SK-N-SH (cell line): ENCODE results near the gene EIPR1. TPM values are rescaled to one million over a fixed set of nuclear protein-coding genes. Genes with fewer than 3 reads are reported as not detected.

Experiments used
- CTCF ChIA-PET: fragments of 300-600, 350-600 bp; formaldehyde crosslinking; extraction: SDS; loops from one replicate; lab custom pipeline; 2021; lab: Yijun Ruan, JAX
- POLR2A ChIA-PET: fragments of 350-600 bp; sonication (Branson Sonifier 250); formaldehyde crosslinking; extraction: SDS; loops from one replicate; lab custom pipeline; 2020; ENCODE audit warnings: antibody characterized with exemption, inconsistent platforms; lab: Yijun Ruan, JAX
- DNase-seq: peaks from one replicate; pipeline ENCODE4 v3.0.0; 2012
- H2AFZ ChIP-seq: fragments of 200-600 bp; sonication (generic); 2 replicates; pipeline ENCODE4 v1.8.1; 2016; ENCODE audit warnings: antibody characterized with exemption, mild to moderate bottlenecking, low read depth
- H3F3A ChIP-seq: fragments of 200-600 bp; sonication (generic); replicated peaks from 2 replicates; pipeline ENCODE3; 2016; ENCODE audit warnings: antibody characterized with exemption, mild to moderate bottlenecking; ENCODE audit not compliant: insufficient read depth
- H3K27ac ChIP-seq, 2 experiments: fragments of 200-500 bp in 1 of 2; fragments of 200-600 bp in 1 of 2; sonication (Bioruptor generic) in 1 of 2; sonication (generic), shearing (Covaris generic) in 1 of 2; 2 replicates each; pipeline versions ENCODE4 v1.5.1 to v1.6.1; 2014 to 2016; ENCODE audit warnings: low read depth in 2 of 2, inconsistent platforms in 1 of 2, low read length in 1 of 2, mild to moderate bottlenecking in 1 of 2, mixed read lengths in 1 of 2
- H3K27me3 ChIP-seq: fragments of 200-600 bp; sonication (generic), shearing (Covaris generic); 2 replicates; pipeline ENCODE4 v1.6.1; 2016; ENCODE audit warnings: mixed run types; ENCODE audit not compliant: insufficient read depth
- H3K36me3 ChIP-seq, 2 experiments: fragments of 200-500 bp in 1 of 2; fragments of 200-600 bp in 1 of 2; sonication (Bioruptor generic) in 1 of 2; sonication (generic) in 1 of 2; replicated peaks in 1 of 2; 2 replicates each; pipeline versions ENCODE3 to v1.5.1; 2014 to 2016; ENCODE audit warnings: low read length in 1 of 2, mild to moderate bottlenecking in 1 of 2; ENCODE audit not compliant: insufficient read depth in 2 of 2, control insufficient read depth in 1 of 2
- H3K4me1 ChIP-seq, 2 experiments: fragments of 200-500 bp in 1 of 2; fragments of 200-600 bp in 1 of 2; sonication (Bioruptor generic) in 1 of 2; sonication (generic), shearing (Covaris generic) in 1 of 2; 2 replicates each; pipeline versions ENCODE4 v1.5.1 to v1.6.1; 2014 to 2016; ENCODE audit warnings: low read depth in 1 of 2, low read length in 1 of 2, mixed run types in 1 of 2; ENCODE audit not compliant: insufficient read depth in 2 of 2, control insufficient read depth in 1 of 2
- H3K4me2 ChIP-seq: fragments of 200-600 bp; sonication (generic), shearing (Covaris generic); 2 replicates; pipeline ENCODE4 v1.6.1; 2017; ENCODE audit warnings: mixed run types
- H3K4me3 ChIP-seq, 2 experiments: fragments of 200-500 bp in 1 of 2; fragments of 200-600 bp in 1 of 2; sonication (Bioruptor generic) in 1 of 2; sonication (generic), shearing (Covaris generic) in 1 of 2; 2 replicates each; pipeline versions ENCODE4 v1.5.1 to v1.8.1; 2014 to 2016; ENCODE audit warnings: low read depth in 2 of 2, inconsistent platforms in 1 of 2, low read length in 1 of 2, mild to moderate bottlenecking in 1 of 2, mixed read lengths in 1 of 2, moderate library complexity in 1 of 2
- H3K79me2 ChIP-seq: fragments of 200-600 bp; sonication (generic); 2 replicates; pipeline ENCODE4 v1.8.1; 2017; ENCODE audit warnings: mild to moderate bottlenecking; ENCODE audit not compliant: insufficient read depth
- H3K9ac ChIP-seq: fragments of 200-600 bp; sonication (generic); 2 replicates; pipeline ENCODE4 v1.6.1; 2017; ENCODE audit warnings: mixed run types
- H3K9me2 ChIP-seq: fragments of 200-600 bp; sonication (generic); 2 replicates; pipeline ENCODE4 v1.6.1; 2017; ENCODE audit warnings: mixed run types
- H3K9me3 ChIP-seq: fragments of 200-600 bp; sonication (generic); 2 replicates; pipeline ENCODE4 v1.6.1; 2017; ENCODE audit warnings: mixed run types, mild to moderate bottlenecking, moderate library complexity
- H4K20me1 ChIP-seq: fragments of 200-600 bp; sonication (generic); 2 replicates; pipeline ENCODE4 v1.6.1; 2017; ENCODE audit warnings: mild to moderate bottlenecking, mixed run types; ENCODE audit not compliant: insufficient read depth
- CHD2 ChIP-seq: fragments of 150-350 bp; IDR thresholded peaks from 2 replicates; pipeline ENCODE4 v1.6.1; 2018; ENCODE audit warnings: low read length; ENCODE audit not compliant: partially characterized antibody
- EP300 ChIP-seq, 2 experiments: IDR thresholded peaks; 2 replicates each; pipeline versions ENCODE4 v1.4.0 to v1.6.1; 2012; ENCODE audit warnings: borderline replicate concordance in 1 of 2, low read depth in 1 of 2, low read length in 1 of 2
- MXI1 ChIP-seq: IDR thresholded peaks from 2 replicates; pipeline ENCODE4 v1.6.1; 2012; ENCODE audit warnings: mild to moderate bottlenecking, low read depth, low read length, improper control_type of control experiment
- RAD21 ChIP-seq: IDR thresholded peaks from 2 replicates; pipeline ENCODE4 v1.6.1; 2012; ENCODE audit warnings: mild to moderate bottlenecking, low read length
- TAF1 ChIP-seq: IDR thresholded peaks from 2 replicates; pipeline ENCODE4 v1.6.1; 2012; ENCODE audit warnings: low read depth, mild to moderate bottlenecking, low read length, moderate library complexity, borderline replicate concordance
- YY1 ChIP-seq: IDR thresholded peaks from 2 replicates; pipeline ENCODE4 v1.4.0; 2012; ENCODE audit warnings: low read depth, mild to moderate bottlenecking
- WGBS: methylation state at CpG from one replicate; pipeline ENCODE4 v1.1.6; 2017; ENCODE audit warnings: low lambda C conversion rate; 5-methylcytosine and 5-hydroxymethylcytosine counted together
- polyA plus RNA-seq, 3 experiments: library from polyadenylated mRNA; depleted of rRNA; stranded (reverse); fragments of >200 nt; gene quantifications; 2 replicates each; pipeline ENCODE4 v1.2.3, GENCODE V29; 2012
- TF ChIP-seq, protein P1 (sequence below): IDR thresholded peaks from 2 replicates; pipeline ENCODE4 v1.4.0; 2012; ENCODE audit warnings: low read depth, borderline replicate concordance

EIPR1 gene
- polyA plus RNA-seq, 1 of the 3 experiments (the other 2 are of a cell fraction) = 85.9 TPM

GRCh38 chr2:3279236-3279960, 98.2 kb downstream of the EIPR1 start:
- Histone ChIP-seq H3K27ac (peak overlapping the region in 1 of 2 experiments; percentile 47; a peak in 1 of 4 replicates), H3K36me3 (peaks cover 6 to 7% of the 10 kb centered on the region in 2 experiments), H3K4me1 (peaks cover 12 to 57% of the 10 kb centered on the region in 2 experiments; a peak in 3 of 4 replicates), H3F3A (peaks cover 4% of the 10 kb centered on the region), H3K4me2 (no peak overlapping the region), H4K20me1 (peaks cover 19% of the 10 kb centered on the region; the same call in 1 of the 2 replicates), H3K4me3 (no peak overlapping the region), H2AFZ (no peak overlapping the region), H3K9me3 (0 out of 2 replicates have a peak, but pooled peaks cover 9% of the 10 kb centered on the region), H3K9ac (no peak overlapping the region), H3K27me3 (no peaks in the 10 kb centered on the region), H3K79me2 (peaks cover 18% of the 10 kb centered on the region; the same call in 1 of the 2 replicates), H3K9me2 (no peaks in the 10 kb centered on the region)
- CTCF ChIA-PET = no interaction called here
- POLR2A ChIA-PET = no interaction called here
- no peak for TF ChIP-seq TAF1
- TF ChIP-seq, protein P1, sequence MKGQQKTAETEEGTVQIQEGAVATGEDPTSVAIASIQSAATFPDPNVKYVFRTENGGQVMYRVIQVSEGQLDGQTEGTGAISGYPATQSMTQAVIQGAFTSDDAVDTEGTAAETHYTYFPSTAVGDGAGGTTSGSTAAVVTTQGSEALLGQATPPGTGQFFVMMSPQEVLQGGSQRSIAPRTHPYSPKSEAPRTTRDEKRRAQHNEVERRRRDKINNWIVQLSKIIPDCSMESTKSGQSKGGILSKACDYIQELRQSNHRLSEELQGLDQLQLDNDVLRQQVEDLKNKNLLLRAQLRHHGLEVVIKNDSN = no peak
- no peak for TF ChIP-seq CHD2
- no peak for DNase-seq
- 96% methylated on average over 17 of the region's 17 CpGs for WGBS

DNA sequence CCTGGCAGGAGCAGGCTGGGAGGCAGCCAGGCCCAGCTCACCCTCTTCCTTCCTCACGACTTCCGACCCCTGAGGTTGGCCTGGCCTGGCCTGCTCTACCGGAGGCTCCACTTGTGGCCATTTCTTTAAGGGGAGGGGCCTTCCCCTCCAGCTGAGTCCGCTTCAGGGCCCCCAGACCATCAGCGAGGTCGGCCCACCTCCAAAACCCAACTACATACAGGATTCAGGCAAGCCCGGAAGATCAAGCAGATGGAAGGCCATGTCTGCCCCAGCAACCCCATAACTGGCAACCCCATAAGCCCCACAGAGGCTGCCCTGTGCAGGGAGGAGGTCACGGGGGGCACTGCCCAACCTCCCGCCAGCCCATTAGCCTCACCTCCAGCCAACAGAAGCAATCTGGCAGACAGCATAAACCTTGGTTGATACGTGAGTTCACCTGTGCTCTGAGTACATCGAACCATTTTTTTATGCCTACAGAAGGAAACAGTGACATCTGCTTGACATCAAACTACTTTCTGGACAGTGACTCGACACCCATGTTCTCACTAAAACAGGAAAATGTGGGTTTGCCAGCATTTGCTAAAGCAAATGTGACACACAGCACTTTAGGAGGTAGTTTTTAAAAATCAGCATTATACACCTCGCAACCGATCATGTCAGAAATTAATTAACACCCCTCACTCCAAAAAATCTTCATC, 98.9 kb downstream of the EIPR1 start:
- peaks cover 10 to 13% of the 10 kb centered on the region in 2 experiments for H3K36me3 ChIP-seq
- ChIA-PET POLR2A (no interaction called here), CTCF (no interaction called here)
- peaks cover 12 to 55% of the 10 kb centered on the region in 2 experiments; a peak in 3 of 4 replicates for H3K4me1 ChIP-seq
- 89% methylated on average over 11 of the region's 14 CpGs for WGBS
- H3K27me3 ChIP-seq = no peaks in the 10 kb centered on the region
- no peak overlapping the region for H3K4me3 ChIP-seq
- peak overlapping the region in 1 of 2 experiments; percentile 47; a peak in 1 of 4 replicates for H3K27ac ChIP-seq
- no peak overlapping the region for H2AFZ ChIP-seq
- peaks cover 24% of the 10 kb centered on the region; the same call in 1 of the 2 replicates for H3K79me2 ChIP-seq
- H3K9me3 ChIP-seq = 0 out of 2 replicates have a peak, but pooled peaks cover 9% of the 10 kb centered on the region
- no peak overlapping the region for H3K4me2 ChIP-seq
- DNase-seq = no peak
- H4K20me1 ChIP-seq = peaks cover 19% of the 10 kb centered on the region; the same call in 1 of the 2 replicates
- H3F3A ChIP-seq = peaks cover 4% of the 10 kb centered on the region
- no peaks in the 10 kb centered on the region for H3K9me2 ChIP-seq
- no peak overlapping the region for H3K9ac ChIP-seq
- TF ChIP-seq MXI1 = no peak
- TF ChIP-seq YY1 = no peak
- TF ChIP-seq EP300 (IDR thresholded peaks at IDR 0.05; ENCODE audit: borderline replicate concordance in 1 of 2, low read depth in 1 of 2, low read length in 1 of 2) = no peak
- TF ChIP-seq RAD21 = peak; percentile 26
